ENCODE data around the gene GALNT9. TPM values are rescaled to one million over a fixed set of nuclear protein-coding genes. Genes with fewer than 3 reads are reported as not detected.

The GALNT9 gene
- total RNA-seq, 1 donor from 2014 or later = 1.6 TPM

- Mint-ChIP-seq H3K27ac (no peak overlapping the region), H3K27me3 (peaks cover 56% of the 10 kb centered on the region), H3K4me1 (ENCODE audit: unreplicated experiment) (peaks cover 5% of the 10 kb centered on the region), H3K9me3 (no peaks in the 10 kb centered on the region), H3K4me3 (no peak overlapping the region), H3K36me3 (no peaks in the 10 kb centered on the region)
- no peak for DNase-seq (ENCODE audit: extremely low spot score, unreplicated experiment)
- TF ChIP-seq CTCF (conservative IDR thresholded peaks at IDR 0.05) = no peak
Measured at GRCh38 chr12:132178316-132178715, 151.1 kb downstream of the GALNT9 start.

- peaks cover 49% of the 10 kb centered on the region for H3K27me3 Mint-ChIP-seq
- TF ChIP-seq CTCF (conservative IDR thresholded peaks at IDR 0.05) = no peak
- H3K36me3 Mint-ChIP-seq = no peaks in the 10 kb centered on the region
Measured at GRCh38 chr12:132176920-132177551, 152.4 kb downstream of the GALNT9 start.

GRCh38 chr12:132176385-132176919 lies 152.9 kb downstream of the GALNT9 start:
- Mint-ChIP-seq H3K36me3 (no peaks in the 10 kb centered on the region), H3K27me3 (peaks cover 46% of the 10 kb centered on the region), H3K9me3 (no peaks in the 10 kb centered on the region), H3K4me3 (no peak overlapping the region), H3K27ac (no peak overlapping the region), H3K4me1 (ENCODE audit: unreplicated experiment) (peaks cover 5% of the 10 kb centered on the region)
- no peak for DNase-seq (ENCODE audit: extremely low spot score, unreplicated experiment)
- TF ChIP-seq CTCF (conservative IDR thresholded peaks at IDR 0.05) = no peak

More at GRCh38 chr12:132176920-132177551, 152.4 kb downstream of the GALNT9 start:
- Mint-ChIP-seq H3K27ac (no peak overlapping the region), H3K9me3 (no peaks in the 10 kb centered on the region), H3K4me3 (no peak overlapping the region), H3K4me1 (ENCODE audit: unreplicated experiment) (peaks cover 5% of the 10 kb centered on the region)
- no peak for DNase-seq (ENCODE audit: extremely low spot score, unreplicated experiment)

GRCh38 chr12:132175496-132176384 lies 153.6 kb downstream of the GALNT9 start:
- H3K27ac Mint-ChIP-seq = no peak overlapping the region
- DNase-seq (ENCODE audit: extremely low spot score, unreplicated experiment) = no peak
- H3K9me3 Mint-ChIP-seq = no peaks in the 10 kb centered on the region
- H3K27me3 Mint-ChIP-seq = peaks cover 39% of the 10 kb centered on the region
- H3K4me3 Mint-ChIP-seq = no peak overlapping the region
- H3K36me3 Mint-ChIP-seq = no peaks in the 10 kb centered on the region
- no peak for TF ChIP-seq CTCF (conservative IDR thresholded peaks at IDR 0.05)
- H3K4me1 Mint-ChIP-seq (ENCODE audit: unreplicated experiment) = peaks cover 5% of the 10 kb centered on the region

- peak overlapping the region; percentile 50 for H3K27ac Mint-ChIP-seq
- peaks cover 7% of the 10 kb centered on the region for H3K4me1 Mint-ChIP-seq (ENCODE audit: unreplicated experiment)
- H3K9me3 Mint-ChIP-seq = no peaks in the 10 kb centered on the region
- TF ChIP-seq CTCF (conservative IDR thresholded peaks at IDR 0.05) = no peak
- no peaks in the 10 kb centered on the region for H3K36me3 Mint-ChIP-seq
- peak overlapping the region; percentile 23 for H3K4me3 Mint-ChIP-seq
- H3K27me3 Mint-ChIP-seq = peaks cover 37% of the 10 kb centered on the region
- DNase-seq (ENCODE audit: extremely low spot score, unreplicated experiment) = no peak
Measured at GRCh38 chr12:132174839-132175490, 154.4 kb downstream of the GALNT9 start.
